H1 (cell line): ENCODE measurements around the gene FTHL17. TPM values are rescaled to one million over a fixed set of nuclear protein-coding genes. Genes with fewer than 3 reads are reported as not detected.

Experiments used
- CTCF ChIA-PET: fragments of 300-600 bp; sonication (Branson Sonifier 250); formaldehyde crosslinking; loops from one replicate; lab custom pipeline; 2021; ENCODE audit not compliant: partially characterized antibody; lab: Charles Lee
- POLR2A ChIA-PET: fragments of 300-600 bp; sonication (Branson Sonifier 250); formaldehyde crosslinking; loops from one replicate; lab custom pipeline; 2021; ENCODE audit warnings: inconsistent platforms; ENCODE audit not compliant: partially characterized antibody; lab: Charles Lee
- DNase-seq, 2 experiments: peaks; one replicate each; pipeline versions ENCODE4 v3.0.0 to v3.0.0-alpha.2; 2010 to 2022; ENCODE audit warnings: low spot score in 2 of 2, low read depth in 1 of 2, mixed read lengths in 1 of 2
- FAIRE-seq: peaks from 2 replicates; lab custom pipeline; 2011; peaks lifted over from hg19 to GRCh38; lab: Jason Lieb, UNC
- H2AFZ ChIP-seq: 2 replicates; pipeline ENCODE4 v1.8.1; 2012; ENCODE audit warnings: low read length, inconsistent platforms
- H2AK5ac ChIP-seq: 2 replicates; pipeline ENCODE4 v1.6.1; 2013; ENCODE audit warnings: low read depth, low read length
- H2BK120ac ChIP-seq: replicated peaks from 2 replicates; pipeline ENCODE3; 2013; ENCODE audit warnings: low read depth, low read length, inconsistent platforms
- H2BK12ac ChIP-seq: 2 replicates; pipeline ENCODE4 v1.6.1; 2013; ENCODE audit warnings: low read depth, low read length
- H2BK15ac ChIP-seq: 2 replicates; pipeline ENCODE4 v1.6.1; 2013; ENCODE audit warnings: low read length
- H2BK20ac ChIP-seq: 2 replicates; pipeline ENCODE4 v1.6.1; 2013; ENCODE audit warnings: low read length
- H2BK5ac ChIP-seq: 2 replicates; pipeline ENCODE4 v1.6.1; 2013; ENCODE audit warnings: low read depth, low read length
- H3K14ac ChIP-seq: 2 replicates; pipeline ENCODE4 v1.6.1; 2013; ENCODE audit warnings: inconsistent platforms; ENCODE audit not compliant: insufficient read length
- H3K18ac ChIP-seq: 2 replicates; pipeline ENCODE4 v1.6.1; 2013; ENCODE audit warnings: low read length; ENCODE audit errors: extremely low read depth
- H3K23ac ChIP-seq: 2 replicates; pipeline ENCODE4 v1.6.1; 2013; ENCODE audit warnings: inconsistent platforms; ENCODE audit not compliant: insufficient read length
- H3K23me2 ChIP-seq: 2 replicates; pipeline ENCODE4 v1.6.1; 2013; ENCODE audit warnings: low read depth, low read length
- H3K27ac ChIP-seq: 2 replicates; pipeline ENCODE4 v1.6.1; 2011; ENCODE audit warnings: low read depth, low read length, inconsistent platforms
- H3K27me3 ChIP-seq, 4 experiments: replicated peaks in 1 of 4; 1 replicate in 1 of 4; 2 replicates in 3 of 4; pipeline versions ENCODE4 v1.6.1 to v1.8.1; 2011 to 2013; ENCODE audit warnings: low read length in 3 of 4, mild to moderate bottlenecking in 3 of 4, inconsistent platforms in 2 of 4, mixed read lengths in 2 of 4, moderate library complexity in 1 of 4; ENCODE audit not compliant: control insufficient read depth in 3 of 4, insufficient read depth in 3 of 4; ENCODE audit errors: extremely low read depth in 1 of 4
- H3K36me3 ChIP-seq, 4 experiments: 2 replicates each; pipeline versions ENCODE4 v1.6.1 to v1.8.1; 2011 to 2013; ENCODE audit warnings: mild to moderate bottlenecking in 4 of 4, low read length in 3 of 4, moderate library complexity in 2 of 4, control low read depth in 1 of 4, inconsistent platforms in 1 of 4; ENCODE audit not compliant: insufficient read depth in 4 of 4, control insufficient read depth in 2 of 4
- H3K4ac ChIP-seq: replicated peaks from 2 replicates; pipeline ENCODE3; 2013; ENCODE audit warnings: low read length, low read depth, mixed read lengths, inconsistent platforms; ENCODE audit not compliant: insufficient read length
- H3K4me1 ChIP-seq, 4 experiments: replicated peaks in 1 of 4; 1 replicate in 1 of 4; 2 replicates in 3 of 4; pipeline versions ENCODE4 v1.6.1 to v1.8.1; 2011 to 2013; ENCODE audit warnings: low read length in 3 of 4, inconsistent platforms in 2 of 4, mixed read lengths in 1 of 4; ENCODE audit not compliant: insufficient read depth in 4 of 4, control insufficient read depth in 3 of 4
- H3K4me2 ChIP-seq, 2 experiments: 2 replicates each; pipeline versions ENCODE4 v1.6.1 to v1.8.1; 2011 to 2013; ENCODE audit warnings: low read depth in 2 of 2, low read length in 2 of 2, control low read depth in 1 of 2, inconsistent platforms in 1 of 2, mild to moderate bottlenecking in 1 of 2; ENCODE audit not compliant: insufficient read depth in 1 of 2
- H3K4me3 ChIP-seq, 4 experiments: fragments of 200-600, 300-600 bp in 1 of 4; sonication (generic), shearing (Covaris generic), sonication (Bioruptor Twin) in 1 of 4; 2 replicates each; pipeline versions ENCODE4 v1.5.1 to v1.8.1; 2011 to 2016; ENCODE audit warnings: low read length in 4 of 4, low read depth in 3 of 4, control low read depth in 2 of 4, inconsistent platforms in 2 of 4, mild to moderate bottlenecking in 2 of 4, mixed read lengths in 1 of 4, moderate library complexity in 1 of 4; ENCODE audit not compliant: insufficient read depth in 2 of 4; ENCODE audit errors: extremely low read depth in 1 of 4
- H3K56ac ChIP-seq: replicated peaks from 2 replicates; pipeline ENCODE3; 2013; ENCODE audit warnings: low read depth, mild to moderate bottlenecking, mixed read lengths, low read length, inconsistent platforms; ENCODE audit not compliant: insufficient read length
- H3K79me1 ChIP-seq: 2 replicates; pipeline ENCODE4 v1.6.1; 2013; ENCODE audit warnings: low read depth, low read length, control low read depth
- H3K79me2 ChIP-seq, 2 experiments: 2 replicates each; pipeline versions ENCODE4 v1.6.1 to v1.8.1; 2012 to 2013; ENCODE audit warnings: low read length in 2 of 2, mild to moderate bottlenecking in 2 of 2, inconsistent platforms in 1 of 2; ENCODE audit not compliant: insufficient read depth in 2 of 2, control insufficient read depth in 1 of 2
- H3K9ac ChIP-seq, 4 experiments: replicated peaks in 1 of 4; 1 replicate in 1 of 4; 2 replicates in 3 of 4; pipeline versions ENCODE4 v1.6.1 to v1.8.1; 2011 to 2013; ENCODE audit warnings: low read depth in 3 of 4, low read length in 3 of 4, control low read depth in 2 of 4, mild to moderate bottlenecking in 2 of 4, moderate library complexity in 2 of 4, inconsistent platforms in 1 of 4; ENCODE audit errors: extremely low read depth in 1 of 4
- H3K9me3 ChIP-seq, 2 experiments: 2 replicates each; pipeline versions ENCODE4 v1.6.1 to v1.8.1; 2012 to 2013; ENCODE audit warnings: mild to moderate bottlenecking in 2 of 2, moderate library complexity in 2 of 2, control low read depth in 1 of 2, inconsistent platforms in 1 of 2, low read depth in 1 of 2, low read length in 1 of 2, mixed read lengths in 1 of 2; ENCODE audit not compliant: insufficient read depth in 2 of 2
- H4K20me1 ChIP-seq, 2 experiments: replicated peaks in 1 of 2; 2 replicates each; pipeline versions ENCODE3 to v1.8.1; 2011 to 2013; ENCODE audit warnings: inconsistent platforms in 2 of 2, low read length in 2 of 2, mild to moderate bottlenecking in 1 of 2; ENCODE audit not compliant: insufficient read depth in 2 of 2, control insufficient read depth in 1 of 2
- H4K5ac ChIP-seq: 2 replicates; pipeline ENCODE4 v1.6.1; 2013; ENCODE audit warnings: low read length, low read depth, mixed read lengths, inconsistent platforms; ENCODE audit not compliant: insufficient read length
- H4K8ac ChIP-seq: 2 replicates; pipeline ENCODE4 v1.8.0; 2013; ENCODE audit warnings: mild to moderate bottlenecking, moderate library complexity, low read length, inconsistent platforms; ENCODE audit not compliant: insufficient read depth; ENCODE audit errors: extremely low read depth
- H4K91ac ChIP-seq: replicated peaks from 2 replicates; pipeline ENCODE3; 2013; ENCODE audit warnings: low read length, mixed read lengths, inconsistent platforms; ENCODE audit not compliant: insufficient read length
- ATF3 ChIP-seq: IDR thresholded peaks from 2 replicates; pipeline ENCODE4 v1.6.1; 2011; ENCODE audit warnings: low read depth, mild to moderate bottlenecking, low read length; ENCODE audit not compliant: insufficient read depth
- BCL11A ChIP-seq, 2 experiments: IDR thresholded peaks; one replicate each; pipeline ENCODE4 v1.6.1; 2011; ENCODE audit warnings: low read depth in 2 of 2, low read length in 2 of 2, mild to moderate bottlenecking in 2 of 2
- BRCA1 ChIP-seq: IDR thresholded peaks from 2 replicates; pipeline ENCODE4 v1.6.1; 2012; ENCODE audit warnings: low read depth, low read length, improper control_type of control experiment
- CTBP2 ChIP-seq: IDR thresholded peaks from 2 replicates; pipeline ENCODE4 v1.7.0; 2011; ENCODE audit warnings: borderline replicate concordance, mild to moderate bottlenecking, moderate library complexity, mixed read lengths, low read length; ENCODE audit not compliant: insufficient read depth, insufficient read length
- GABPA ChIP-seq: IDR thresholded peaks from 2 replicates; pipeline ENCODE4 v1.6.1; 2011; ENCODE audit warnings: mild to moderate bottlenecking, low read length, moderate library complexity, borderline replicate concordance; ENCODE audit not compliant: insufficient read depth
- KDM1A ChIP-seq: fragments of 200-600, 300-600 bp; sonication (generic); IDR thresholded peaks from 2 replicates; pipeline ENCODE4 v1.7.1; 2016; ENCODE audit warnings: mild to moderate bottlenecking, low read length, borderline replicate concordance
- NANOG ChIP-seq: IDR thresholded peaks from 2 replicates; pipeline ENCODE4 v1.6.1; 2011; ENCODE audit warnings: low read length, low read depth, mild to moderate bottlenecking, inconsistent platforms; ENCODE audit not compliant: insufficient read depth, poor library complexity, severe bottlenecking
- NRF1 ChIP-seq: IDR thresholded peaks from 2 replicates; pipeline ENCODE4 v1.6.1; 2011; ENCODE audit warnings: mild to moderate bottlenecking, low read depth, low read length, improper control_type of control experiment
- RAD21 ChIP-seq, 2 experiments: IDR thresholded peaks in 1 of 2; conservative IDR thresholded peaks in 1 of 2; 2 replicates each; pipeline ENCODE4 v1.6.1; 2011; ENCODE audit warnings: low read depth in 2 of 2, low read length in 2 of 2, improper control_type of control experiment in 1 of 2, inconsistent platforms in 1 of 2, mild to moderate bottlenecking in 1 of 2, moderate library complexity in 1 of 2
- RFX5 ChIP-seq: IDR thresholded peaks from 2 replicates; pipeline ENCODE4 v1.6.1; 2011; ENCODE audit warnings: low read depth, low read length, improper control_type of control experiment, borderline replicate concordance
- SIRT6 ChIP-seq: IDR thresholded peaks from one replicate; pipeline ENCODE4 v1.7.1; 2012; ENCODE audit warnings: low read length, inconsistent platforms
- SIX5 ChIP-seq: IDR thresholded peaks from 2 replicates; pipeline ENCODE4 v1.6.1; 2011; ENCODE audit warnings: mild to moderate bottlenecking, low read depth, low read length
- WGBS, 2 experiments: shearing (Covaris generic) in 1 of 2; methylation state at CpG; one replicate each; pipeline versions ENCODE4 v1.1.6 to v1.1.7; 2013 to 2015; ENCODE audit warnings: low lambda C conversion rate in 2 of 2, mixed read lengths in 2 of 2, inconsistent platforms in 1 of 2, low coverage in 1 of 2, missing lambda C conversion rate in 1 of 2; ENCODE audit not compliant: insufficient replicate concordance in 2 of 2, insufficient coverage in 1 of 2, insufficient read length in 1 of 2; ENCODE audit errors: extremely low coverage in 1 of 2, missing lambda C conversion rate in 1 of 2; 5-methylcytosine and 5-hydroxymethylcytosine counted together
- polyA plus RNA-seq, 7 experiments: library from polyadenylated mRNA; depleted of rRNA in 3 of 7; stranded (reverse) in 5 of 7; unstranded in 2 of 7; fragments of >200 nt in 5 of 7; fragments of 200-250 nt in 2 of 7; gene quantifications; 1 replicate in 5 of 7; 2 replicates in 1 of 7; 4 replicates in 1 of 7; pipeline versions ENCODE4 v1.2.1 to v1.2.3, GENCODE V29; 2011 to 2013; ENCODE audit warnings: missing spikeins in 2 of 7, mixed read lengths in 2 of 7
- total RNA-seq: library from RNA; stranded (reverse); fragmentation: NEBNext Ultra II Directional; extraction: Animal tissue kit (Norgen Biotek cat#: 25700); gene quantifications from 2 replicates; pipeline ENCODE4 v1.2.1, GENCODE V29; 2021

Gene FTHL17
- total and polyA plus RNA-seq, 2 of the 8 experiments (the other 6 are each of a cell fraction or from before 2014, with no cell fraction given), result not detected

- Histone ChIP-seq H4K91ac (no peak overlapping the region), H3K4ac (no peak overlapping the region), H3K4me3 (no peak overlapping the region), H4K8ac (no peak overlapping the region), H2BK20ac (no peak overlapping the region), H4K20me1 (no peaks in the 10 kb centered on the region), H2BK12ac (no peak overlapping the region), H3K9ac (no peak overlapping the region), H3K23me2 (no peaks in the 10 kb centered on the region), H2BK5ac (no peak overlapping the region), H4K5ac (no peak overlapping the region), H3K79me1 (no peaks in the 10 kb centered on the region), H3K18ac (no peak overlapping the region), H3K4me2 (no peak overlapping the region), H3K23ac (no peak overlapping the region), H3K14ac (no peak overlapping the region), H2AFZ (no peak overlapping the region), H3K9me3 (0 out of 4 replicates have a peak, but pooled peaks cover 0 to 5% of the 10 kb centered on the region in 2 experiments), H2BK120ac (no peak overlapping the region), H3K4me1 (no peaks in the 10 kb centered on the region), H3K36me3 (no peaks in the 10 kb centered on the region), H3K27ac (no peak overlapping the region), H3K27me3 (no peaks in the 10 kb centered on the region), H2BK15ac (no peak overlapping the region), H3K79me2 (no peaks in the 10 kb centered on the region), H2AK5ac (no peak overlapping the region), H3K56ac (no peak overlapping the region)
- WGBS, 2 experiments, result 100% methylated on average over 1 of the region's 1 CpG; no CpG with 5 or more reads in 1 of the 2 experiments
- ChIA-PET POLR2A (no interaction called here), CTCF (no interaction called here)
- FAIRE-seq (no peak), DNase-seq (no peak)
- TF ChIP-seq NANOG (no peak), SIX5 (no peak), BRCA1 (no peak), KDM1A (no peak), GABPA (no peak), ATF3 (no peak), SIRT6 (no peak), RFX5 (no peak), CTBP2 (no peak), RAD21 (IDR thresholded peaks at IDR 0.05 in 1 of 2, conservative IDR thresholded peaks at IDR 0.05 in 1 of 2; ENCODE audit: low read depth in 2 of 2, low read length in 2 of 2) (no peak), BCL11A (IDR thresholded peaks at IDR 0.05; ENCODE audit: low read depth in 2 of 2, low read length in 2 of 2) (no peak), NRF1 (no peak)
Observed at GRCh38 chrX:31063114-31063513, 8.7 kb downstream of the FTHL17 start.
